ENCODE measurements around the gene IFI6. TPM values are rescaled to one million over a fixed set of nuclear protein-coding genes. Genes with fewer than 3 reads are reported as not detected.

Gene IFI6
- total and polyA plus RNA-seq, 2 of the 4 experiments (the other 2 are of a cell fraction): 7.3 to 16.8 TPM

DNA sequence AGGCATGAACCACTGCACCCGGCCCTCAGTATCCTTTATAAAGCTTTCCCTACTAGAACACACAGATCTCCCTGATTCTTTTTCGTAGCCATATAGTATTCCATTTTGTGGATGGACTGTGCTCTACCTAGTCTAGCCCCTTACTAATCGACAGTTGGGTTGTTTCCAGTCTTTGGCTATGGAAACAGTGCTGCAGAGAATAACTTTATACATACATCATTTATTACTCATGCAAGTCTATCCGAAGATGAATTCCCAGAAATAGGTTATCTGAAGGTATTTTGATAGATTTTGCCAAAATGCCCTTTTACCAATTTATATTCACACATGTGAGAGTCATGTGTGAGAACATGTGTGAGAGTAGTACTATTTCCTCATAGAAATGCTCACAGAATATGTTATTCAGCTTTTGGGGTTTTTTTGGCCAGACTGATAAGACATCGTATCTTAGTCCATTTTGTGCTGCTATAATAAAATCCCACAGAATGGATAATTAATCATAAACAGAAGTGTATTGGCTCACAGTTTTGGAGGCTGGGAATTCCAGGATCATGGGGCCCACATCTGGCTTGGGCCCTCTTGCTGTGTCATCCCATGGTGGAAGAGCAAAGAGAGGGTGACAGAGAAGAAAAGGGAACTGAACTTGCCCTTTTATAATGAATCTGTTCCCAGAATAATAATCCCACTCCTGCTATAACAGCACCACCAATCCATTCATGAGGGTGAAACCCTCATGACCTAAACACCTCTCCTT is 19.7 kb downstream of the IFI6 start:
- TF ChIP-seq CEBPB (IDR thresholded peaks at IDR 0.05; ENCODE audit: low read depth, low read length): no peak
- H3K56ac ChIP-seq (ENCODE audit: extremely low read depth, insufficient read depth, low read length): no peak overlapping the region
- no peaks in the 10 kb centered on the region for H3K36me3 ChIP-seq (ENCODE audit: control insufficient read depth, insufficient read depth, low read length)
- H2AK9ac ChIP-seq (replicated peaks; ENCODE audit: low read depth, low read length, poor library complexity): no peak overlapping the region
- no peak overlapping the region for H3K9ac ChIP-seq (ENCODE audit: low read depth, low read length)
- H3K4ac ChIP-seq (ENCODE audit: low read depth, low read length): no peak overlapping the region
- no peak overlapping the region for H2AFZ ChIP-seq (replicated peaks; ENCODE audit: low read length, poor library complexity)
- H3K9me1 ChIP-seq (ENCODE audit: insufficient read depth, low read length): peaks cover 9% of the 10 kb centered on the region
- H3K4me3 ChIP-seq (ENCODE audit: insufficient read depth, low read depth, low read length): no peak overlapping the region
- no peak overlapping the region for H3K4me2 ChIP-seq (ENCODE audit: low read depth, low read length)
- no peak overlapping the region for H2BK120ac ChIP-seq (ENCODE audit: low read depth, low read length)
- H2BK5ac ChIP-seq (ENCODE audit: low read depth, low read length, poor library complexity, severe bottlenecking): no peak overlapping the region
- H4K5ac ChIP-seq (ENCODE audit: low read depth, low read length): no peak overlapping the region
- in situ Hi-C loops (cut with MboI; ENCODE audit: low sequenced_read_pairs) (no loop called here), dilution Hi-C loops (cut with HindIII; ENCODE audit: low sequenced_read_pairs, unreplicated experiment) (no loop called here), intact Hi-C loops (cut with micrococcal nuclease) (no loop called here)
- POLR2A ChIA-PET (ENCODE audit: unreplicated experiment): no interaction called here
- no peaks in the 10 kb centered on the region for H4K20me1 ChIP-seq (ENCODE audit: insufficient read depth, low read length)
- no peak overlapping the region for H2AK5ac ChIP-seq (ENCODE audit: low read depth, low read length)
- H4K91ac ChIP-seq (ENCODE audit: insufficient read depth, low read depth, low read length): no peak overlapping the region
- H4K8ac ChIP-seq (ENCODE audit: low read depth in 2 of 2, low read length in 2 of 2): no peak overlapping the region
- H3K4me1 ChIP-seq (ENCODE audit: control insufficient read depth, insufficient read depth, low read length): peaks cover 6% of the 10 kb centered on the region
- CTCF ChIA-PET: no interaction called here
- H3K18ac ChIP-seq (ENCODE audit: low read depth, low read length): no peak overlapping the region
- no peaks in the 10 kb centered on the region for H3K9me3 ChIP-seq (ENCODE audit: control insufficient read depth, insufficient read depth, low read length)
- no peaks in the 10 kb centered on the region for H3K79me1 ChIP-seq (ENCODE audit: low read depth in 1 of 2, low read length in 2 of 2)
- no peaks in the 10 kb centered on the region for H3K27me3 ChIP-seq (ENCODE audit: control insufficient read depth, insufficient read depth, low read length)
- ATAC-seq (ENCODE audit: low read depth) (no peak), DNase-seq (no peak)
- BruUV-seq (replicated peaks): no TSS peak
- H3K14ac ChIP-seq (replicated peaks; ENCODE audit: low read depth, low read length): no peak overlapping the region
- no peak overlapping the region for H2BK20ac ChIP-seq (ENCODE audit: low read depth, low read length)
- H3K23ac ChIP-seq (ENCODE audit: low read depth, low read length): no peak overlapping the region
- no peak overlapping the region for H2BK15ac ChIP-seq (ENCODE audit: low read depth, low read length)
- no CpG with 5 or more reads among the region's 5 CpGs for WGBS, 2 experiments (ENCODE audit: extremely low coverage in 2 of 2, insufficient read length in 1 of 2)
- H3K27ac ChIP-seq (ENCODE audit: insufficient read depth, low read length): no peak overlapping the region
